ENCODE data around the gene CACNG5.
A peak's percentile ranks its signal among the peaks of the same experiment; 100 is the strongest.

CACNG5 gene

GRCh38 chr17:66812571-66812970, 22.3 kb upstream of the CACNG5 start (continued):
- TF ChIP-seq CREB5 (CRISPR knock-in tag; IDR thresholded peaks at IDR 0.05; ENCODE audit: low read depth) (no peak), CSRNP3 (CRISPR knock-in tag; IDR thresholded peaks at IDR 0.05) (no peak), PATZ1 (CRISPR knock-in tag; IDR thresholded peaks at IDR 0.05; ENCODE audit: borderline replicate concordance) (no peak), ZNF70 (CRISPR knock-in tag; IDR thresholded peaks at IDR 0.05) (no peak), TOX (CRISPR knock-in tag; IDR thresholded peaks at IDR 0.05; ENCODE audit: borderline replicate concordance) (no peak), ZFP3 (CRISPR knock-in tag; IDR thresholded peaks at IDR 0.05) (no peak), ESRRG (CRISPR knock-in tag; IDR thresholded peaks at IDR 0.05) (no peak)

GRCh38 chr17:66813296-66813695, 21.6 kb upstream of the CACNG5 start:
- ATAC-seq = peak; percentile 14; the same call in 2 of the 3 replicates
- TF ChIP-seq ZFP3 (CRISPR knock-in tag; IDR thresholded peaks at IDR 0.05) (no peak), TSHZ2 (CRISPR knock-in tag; IDR thresholded peaks at IDR 0.05) (no peak)

GRCh38 chr17:66814026-66814425, 20.9 kb upstream of the CACNG5 start:
- no peak for TF ChIP-seq TCF4 (CRISPR knock-in tag; IDR thresholded peaks at IDR 0.05; ENCODE audit: borderline replicate concordance)
- no peak for TF ChIP-seq PATZ1 (CRISPR knock-in tag; IDR thresholded peaks at IDR 0.05; ENCODE audit: borderline replicate concordance)
- no peak for TF ChIP-seq ZNF70 (CRISPR knock-in tag; IDR thresholded peaks at IDR 0.05)
- no peak for TF ChIP-seq CSRNP3 (CRISPR knock-in tag; IDR thresholded peaks at IDR 0.05)
- TF ChIP-seq TOX (CRISPR knock-in tag; IDR thresholded peaks at IDR 0.05; ENCODE audit: borderline replicate concordance) = no peak
- TF ChIP-seq ZFP30 (CRISPR knock-in tag; IDR thresholded peaks at IDR 0.05) = no peak
- no peak for TF ChIP-seq ESRRG (CRISPR knock-in tag; IDR thresholded peaks at IDR 0.05)
- no peak for TF ChIP-seq TSHZ2 (CRISPR knock-in tag; IDR thresholded peaks at IDR 0.05)
- no peak for TF ChIP-seq ZNF565 (CRISPR knock-in tag; conservative IDR thresholded peaks at IDR 0.05; ENCODE audit: low read depth)
- ATAC-seq = peak; percentile 3; the same call in 2 of the 3 replicates

All from SK-N-SH treated with all-trans-retinoic acid at 6 μM for 48 hours (cell line).